Stimulated activated CD8-positive, alpha-beta memory T cell treated with anti-CD3 and anti-CD28 coated beads, Interleukin-4, amount 100 ng/mL, for 4 hours (primary cell): Measurements from ENCODE around the gene CCDC39.

Source experiments
- DNase-seq, 2 donors: peaks; one replicate each; pipeline ENCODE4 v3.0.0-alpha.2; 2020; ENCODE audit warnings: low read depth in 2 of 2, low spot score in 1 of 2

The CCDC39 gene

GRCh38 chr3:180679178-180680096 lies at the start of gene CCDC39:
TSS of gene CCDC39 (minus strand) at chr3:180679489. CDS start at chr3:180679380, 109 bp downstream.
- peak; percentile 19 to 26 for DNase-seq

- DNase-seq: no peak
Observed at GRCh38 chr3:180720012-180720411, 40.7 kb upstream of the CCDC39 start.

- DNase-seq: no peak
Observed at GRCh38 chr3:180707896-180708295, 28.6 kb upstream of the CCDC39 start.

GRCh38 chr3:180705619-180706018 lies 26.3 kb upstream of the CCDC39 start:
- no peak for DNase-seq

- DNase-seq: no peak
Observed at GRCh38 chr3:180704532-180704931, 25.2 kb upstream of the CCDC39 start.

GRCh38 chr3:180700941-180701340 lies 21.7 kb upstream of the CCDC39 start:
- no peak for DNase-seq

- DNase-seq: no peak
Observed at GRCh38 chr3:180698760-180699270, 19.5 kb upstream of the CCDC39 start.

GRCh38 chr3:180694321-180694720 lies 15.0 kb upstream of the CCDC39 start:
- no peak for DNase-seq

GRCh38 chr3:180693656-180694055 lies 14.4 kb upstream of the CCDC39 start:
- DNase-seq: no peak

GRCh38 chr3:180690061-180690460 lies 10.8 kb upstream of the CCDC39 start:
- DNase-seq: no peak

- no peak for DNase-seq
Observed at GRCh38 chr3:180684807-180685206, 5.5 kb upstream of the CCDC39 start.

- no peak for DNase-seq
Observed at GRCh38 chr3:180683816-180684215, 4.5 kb upstream of the CCDC39 start.

GRCh38 chr3:180680097-180680430 lies 775 bp upstream of the CCDC39 start:
- DNase-seq: no peak

- no peak for DNase-seq
Observed at GRCh38 chr3:180678231-180678630, 1.1 kb downstream of the CCDC39 start.

- no peak for DNase-seq
Observed at GRCh38 chr3:180661444-180661843, 17.8 kb downstream of the CCDC39 start.

- DNase-seq: no peak
Observed at GRCh38 chr3:180657094-180657493, 22.2 kb downstream of the CCDC39 start.

- no peak for DNase-seq
Observed at GRCh38 chr3:180656406-180656805, 22.9 kb downstream of the CCDC39 start.

GRCh38 chr3:180646187-180646790 lies 33.0 kb downstream of the CCDC39 start:
- DNase-seq: no peak

GRCh38 chr3:180640987-180641386 lies 38.3 kb downstream of the CCDC39 start:
- DNase-seq: no peak

- DNase-seq: no peak
Observed at GRCh38 chr3:180633722-180634121, 45.6 kb downstream of the CCDC39 start.

- DNase-seq: no peak
Observed at GRCh38 chr3:180631317-180631716, 48.0 kb downstream of the CCDC39 start.

GRCh38 chr3:180630371-180630770 lies 48.9 kb downstream of the CCDC39 start:
- DNase-seq: no peak
